ENCODE results near the gene ANKLE1. TPM values are rescaled to one million over a fixed set of nuclear protein-coding genes. Genes with fewer than 3 reads are reported as not detected.

The ANKLE1 gene
- total and polyA plus RNA-seq, 10 of the 15 experiments (the other 5 are each of a cell fraction or from before 2014, with no cell fraction given) = 2.2 to 17.9 (median 10.9) TPM

- TF ChIP-seq PAX8 (IDR thresholded peaks at IDR 0.05) (no peak), E2F8 (IDR thresholded peaks at IDR 0.05; ENCODE audit: low read depth, partially characterized antibody) (no peak), BACH1 (IDR thresholded peaks at IDR 0.05; ENCODE audit: borderline replicate concordance) (no peak), PKNOX1 (IDR thresholded peaks at IDR 0.05) (no peak)
Measured at GRCh38 chr19:17332677-17333581, 51.2 kb downstream of the ANKLE1 start (continued).

Data from GM12878 (cell line).